Glomerular endothelial cell (primary cell): ENCODE measurements around the gene SLC5A1. TPM values are rescaled to one million over a fixed set of nuclear protein-coding genes. Genes with fewer than 3 reads are reported as not detected.

Source experiments
- DNase-seq: peaks from one replicate; pipeline ENCODE4 v3.0.0-alpha.2; 2011; ENCODE audit warnings: low read depth, low spot score; ENCODE audit errors: extremely low read depth
- total RNA-seq: library from RNA; depleted of rRNA; stranded (reverse); fragments of >200 nt; gene quantifications from 2 replicates; pipeline ENCODE4 v1.2.3, GENCODE V29; 2015

Gene SLC5A1
- total RNA-seq, 1 donor from 2014 or later = not detected

GRCh38 chr22:32050678-32051515 is 7.8 kb downstream of the SLC5A1 start:
- no peak for DNase-seq

- no peak for DNase-seq
Observed at GRCh38 chr22:32052244-32052643, 9.2 kb downstream of the SLC5A1 start.

GRCh38 chr22:32052936-32053791 is 10.1 kb downstream of the SLC5A1 start:
- DNase-seq = no peak

- no peak for DNase-seq
Observed at GRCh38 chr22:32055069-32055468, 12.0 kb downstream of the SLC5A1 start.

GRCh38 chr22:32058656-32059260 is 15.7 kb downstream of the SLC5A1 start:
- no peak for DNase-seq

- no peak for DNase-seq
Observed at GRCh38 chr22:32059426-32059825, 16.4 kb downstream of the SLC5A1 start.

- no peak for DNase-seq
Observed at GRCh38 chr22:32063701-32064100, 20.6 kb downstream of the SLC5A1 start.

GRCh38 chr22:32066820-32067219 is 23.8 kb downstream of the SLC5A1 start:
- no peak for DNase-seq

GRCh38 chr22:32067613-32068012 is 24.6 kb downstream of the SLC5A1 start:
- DNase-seq = no peak

GRCh38 chr22:32069579-32070372 is 26.7 kb downstream of the SLC5A1 start:
- no peak for DNase-seq

GRCh38 chr22:32073262-32073661 is 30.2 kb downstream of the SLC5A1 start:
- DNase-seq = no peak

GRCh38 chr22:32073823-32074380 is 30.8 kb downstream of the SLC5A1 start:
- no peak for DNase-seq

- no peak for DNase-seq
Observed at GRCh38 chr22:32075997-32076760, 33.1 kb downstream of the SLC5A1 start.

GRCh38 chr22:32076761-32077084 is 33.7 kb downstream of the SLC5A1 start:
- DNase-seq = no peak

GRCh38 chr22:32077151-32077550 is 34.1 kb downstream of the SLC5A1 start:
- no peak for DNase-seq

- no peak for DNase-seq
Observed at GRCh38 chr22:32079130-32080089, 36.3 kb downstream of the SLC5A1 start.

GRCh38 chr22:32080904-32081303 is 37.8 kb downstream of the SLC5A1 start:
- no peak for DNase-seq

- DNase-seq = no peak
Observed at GRCh38 chr22:32082331-32082730, 39.3 kb downstream of the SLC5A1 start.

GRCh38 chr22:32083000-32083399 is 39.9 kb downstream of the SLC5A1 start:
- DNase-seq = no peak
